GM10266 (cell line): ENCODE results near the gene MITF.
"Not testable (repeated sequence)": the region's sequence is repeated elsewhere in the genome, so short reads cannot be mapped to it uniquely, and the experiment has no call there.

ENCODE experiments used
- DNase-seq: peaks from one replicate; pipeline ENCODE4 v3.0.0; 2012; ENCODE audit errors: extremely low spot score
- CTCF ChIP-seq: IDR thresholded peaks from 2 replicates; pipeline ENCODE4 v1.5.1; 2012; ENCODE audit warnings: mild to moderate bottlenecking, low read depth; ENCODE audit not compliant: control insufficient read depth, insufficient read depth; ENCODE audit errors: missing control alignments

Gene MITF

GRCh38 chr3:69913422-69913821 is 174.2 kb downstream of the MITF start:
- DNase-seq = no peak
- TF ChIP-seq CTCF = no peak

GRCh38 chr3:69914395-69914794 is 175.1 kb downstream of the MITF start:
- DNase-seq = no peak
- no peak for TF ChIP-seq CTCF

GRCh38 chr3:69915726-69916125 is 176.5 kb downstream of the MITF start:
- TF ChIP-seq CTCF = no peak
- no peak for DNase-seq

- TF ChIP-seq CTCF = peak; percentile 33
- not testable (repeated sequence) for DNase-seq
Observed at GRCh38 chr3:69920009-69920408, 180.7 kb downstream of the MITF start.

- DNase-seq = no peak
Observed at GRCh38 chr3:69921651-69922050, 182.4 kb downstream of the MITF start.

GRCh38 chr3:69922521-69923000 is 183.3 kb downstream of the MITF start:
- DNase-seq = no peak
- TF ChIP-seq CTCF = no peak

More at GRCh38 chr3:69921651-69922050, 182.4 kb downstream of the MITF start:
- TF ChIP-seq CTCF = no peak

GRCh38 chr3:69925506-69925905 is 186.2 kb downstream of the MITF start:
- no peak for TF ChIP-seq CTCF
- no peak for DNase-seq
